ENCODE data around the gene GMPR. TPM values are rescaled to one million over a fixed set of nuclear protein-coding genes. Genes with fewer than 3 reads are reported as not detected.
A peak's percentile ranks its signal among the peaks of the same experiment; 100 is the strongest.

Gene GMPR
- total RNA-seq, 4 donors from 2014 or later: 3.6 to 8.1 (median 6.3) TPM; not detected in 1

GRCh38 chr6:16236009-16236501, 2.3 kb upstream of the GMPR start:
- Histone ChIP-seq H3K36me3 (no peaks in the 10 kb centered on the region), H3K4me3 (no peak overlapping the region), H3K4me1 (peaks cover 0 to 14% (median 3%) of the 10 kb centered on the region in 4 donors), H3K9me3 (no peaks in the 10 kb centered on the region), H3K27me3 (no peaks in the 10 kb centered on the region), H3K27ac (peak overlapping the region in 1 of 4 donors; percentile 51)
- TF ChIP-seq POLR2A (IDR thresholded peaks at IDR 0.05) (no peak), CTCF (IDR thresholded peaks at IDR 0.05) (no peak)
- DNase-seq: no peak

- Histone ChIP-seq H3K9me3 (no peaks in the 10 kb centered on the region), H3K27me3 (no peaks in the 10 kb centered on the region), H3K4me1 (peaks cover 0 to 14% (median 3%) of the 10 kb centered on the region in 4 donors), H3K27ac (peak overlapping the region in 3 of 4 donors; percentile 14 to 51 (median 22)), H3K4me3 (no peak overlapping the region), H3K36me3 (no peaks in the 10 kb centered on the region)
- TF ChIP-seq CTCF (IDR thresholded peaks at IDR 0.05) (no peak), POLR2A (IDR thresholded peaks at IDR 0.05) (no peak)
- peak in 2 of 3 donors; percentile 43 to 72 for DNase-seq
Observed at GRCh38 chr6:16236631-16237199, 1.7 kb upstream of the GMPR start.

GRCh38 chr6:16237242-16237641, 1.1 kb upstream of the GMPR start:
- TF ChIP-seq POLR2A (IDR thresholded peaks at IDR 0.05) (no peak), CTCF (IDR thresholded peaks at IDR 0.05) (no peak)
- Histone ChIP-seq H3K4me1 (peaks cover 0 to 14% (median 3%) of the 10 kb centered on the region in 4 donors), H3K4me3 (no peak overlapping the region), H3K9me3 (no peaks in the 10 kb centered on the region), H3K27me3 (no peaks in the 10 kb centered on the region), H3K36me3 (no peaks in the 10 kb centered on the region), H3K27ac (peak overlapping the region in 3 of 4 donors; percentile 14 to 51 (median 22))
- DNase-seq: no peak

GRCh38 chr6:16238963-16239797, 793 bp downstream of the GMPR start:
- no peak for TF ChIP-seq POLR2A (IDR thresholded peaks at IDR 0.05)
- TF ChIP-seq CTCF (IDR thresholded peaks at IDR 0.05): peak in 3 of 6 experiments; percentile 45 to 49 (median 49)
- no peaks in the 10 kb centered on the region for H3K9me3 ChIP-seq
- no peaks in the 10 kb centered on the region for H3K27me3 ChIP-seq
- peak overlapping the region; percentile 49 to 83 (median 62) for H3K4me3 ChIP-seq
- H3K27ac ChIP-seq: peak overlapping the region in 3 of 4 donors; percentile 33 to 69 (median 40)
- peak in 2 of 3 donors; percentile 64 to 70 for DNase-seq
- H3K36me3 ChIP-seq: no peaks in the 10 kb centered on the region
- H3K4me1 ChIP-seq: peaks cover 0 to 14% (median 3%) of the 10 kb centered on the region in 4 donors

GRCh38 chr6:16239798-16240123, 1.4 kb downstream of the GMPR start:
- peak overlapping the region in 1 of 4 donors; percentile 69 for H3K27ac ChIP-seq
- DNase-seq: peak in 1 of 3 donors; percentile 20
- no peaks in the 10 kb centered on the region for H3K9me3 ChIP-seq
- no peaks in the 10 kb centered on the region for H3K36me3 ChIP-seq
- H3K4me1 ChIP-seq: peaks cover 0 to 14% (median 3%) of the 10 kb centered on the region in 4 donors
- TF ChIP-seq CTCF (IDR thresholded peaks at IDR 0.05): no peak
- TF ChIP-seq POLR2A (IDR thresholded peaks at IDR 0.05): no peak
- no peaks in the 10 kb centered on the region for H3K27me3 ChIP-seq
- H3K4me3 ChIP-seq: peak overlapping the region in 3 of 4 donors; percentile 49 to 83 (median 75)

Measured in Peyer's patch (tissue), 4 donors.